ENCODE results near the gene LTB.

DNA sequence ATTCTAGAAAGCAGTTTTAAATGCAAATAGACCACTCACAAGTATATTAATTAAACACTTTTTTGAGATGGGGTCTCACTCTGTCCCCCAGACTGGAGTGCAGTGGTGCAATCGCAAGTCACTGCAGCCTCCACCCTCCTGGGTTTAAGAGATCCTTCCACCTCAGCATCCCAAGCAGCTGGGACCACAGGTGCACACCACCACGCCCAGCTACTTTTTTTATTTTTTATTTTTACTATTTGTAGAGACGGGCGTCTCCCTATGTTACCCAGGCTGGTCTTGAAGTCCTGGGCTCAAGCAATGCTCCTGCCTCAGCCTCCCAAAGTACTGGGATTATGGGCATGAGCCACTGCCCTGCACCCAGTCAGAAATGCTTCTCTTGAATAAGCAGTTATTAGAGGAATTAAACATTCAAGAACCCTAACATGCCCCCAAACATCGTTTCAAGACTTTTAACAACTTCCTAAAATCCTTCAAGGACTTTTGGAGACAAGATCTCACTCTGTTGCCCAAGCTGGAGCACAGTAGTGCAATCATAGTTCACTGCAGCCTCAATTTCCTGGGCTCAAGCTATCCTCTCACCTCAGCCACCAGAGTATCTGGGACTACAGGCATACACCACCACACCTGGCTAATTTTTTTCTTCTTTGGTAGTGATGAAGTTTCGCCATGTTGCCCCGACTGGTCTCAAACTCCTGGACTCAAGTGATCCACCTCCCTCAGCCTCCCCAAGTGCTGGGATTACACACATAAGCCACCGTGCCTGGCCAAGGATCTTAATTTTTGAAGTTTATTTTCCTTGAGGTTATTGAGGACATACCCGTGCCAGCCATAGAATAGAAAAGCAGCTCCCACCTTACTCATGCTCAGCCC is 50.2 kb downstream of the LTB start:
- TF ChIP-seq, protein P1, sequence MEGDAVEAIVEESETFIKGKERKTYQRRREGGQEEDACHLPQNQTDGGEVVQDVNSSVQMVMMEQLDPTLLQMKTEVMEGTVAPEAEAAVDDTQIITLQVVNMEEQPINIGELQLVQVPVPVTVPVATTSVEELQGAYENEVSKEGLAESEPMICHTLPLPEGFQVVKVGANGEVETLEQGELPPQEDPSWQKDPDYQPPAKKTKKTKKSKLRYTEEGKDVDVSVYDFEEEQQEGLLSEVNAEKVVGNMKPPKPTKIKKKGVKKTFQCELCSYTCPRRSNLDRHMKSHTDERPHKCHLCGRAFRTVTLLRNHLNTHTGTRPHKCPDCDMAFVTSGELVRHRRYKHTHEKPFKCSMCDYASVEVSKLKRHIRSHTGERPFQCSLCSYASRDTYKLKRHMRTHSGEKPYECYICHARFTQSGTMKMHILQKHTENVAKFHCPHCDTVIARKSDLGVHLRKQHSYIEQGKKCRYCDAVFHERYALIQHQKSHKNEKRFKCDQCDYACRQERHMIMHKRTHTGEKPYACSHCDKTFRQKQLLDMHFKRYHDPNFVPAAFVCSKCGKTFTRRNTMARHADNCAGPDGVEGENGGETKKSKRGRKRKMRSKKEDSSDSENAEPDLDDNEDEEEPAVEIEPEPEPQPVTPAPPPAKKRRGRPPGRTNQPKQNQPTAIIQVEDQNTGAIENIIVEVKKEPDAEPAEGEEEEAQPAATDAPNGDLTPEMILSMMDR (IDR thresholded peaks at IDR 0.05) = no peak
- TF ChIP-seq ZFX (IDR thresholded peaks at IDR 0.05; ENCODE audit: borderline replicate concordance) = no peak

Data from 22Rv1 (cell line).